Fibroblast of lung (primary cell): ENCODE results near the gene VANGL2. TPM values are rescaled to one million over a fixed set of nuclear protein-coding genes. Genes with fewer than 3 reads are reported as not detected.
"Not testable (repeated sequence)": the region's sequence is repeated elsewhere in the genome, so short reads cannot be mapped to it uniquely, and the experiment has no call there.

ENCODE experiments used
- DNase-seq, 2 donors: peaks; one replicate each; pipeline versions ENCODE4 v3.0.0 to v3.0.0-alpha.2; 2010; ENCODE audit warnings: low read depth in 2 of 2
- H2AFZ ChIP-seq: 2 replicates; pipeline ENCODE4 v1.5.1; 2012; ENCODE audit warnings: low read length, control low read depth, inconsistent platforms
- H3K27ac ChIP-seq: 2 replicates; pipeline ENCODE4 v1.5.1; 2011; ENCODE audit warnings: low read length, control low read depth; ENCODE audit not compliant: insufficient read depth
- H3K27me3 ChIP-seq: 2 replicates; pipeline ENCODE4 v1.5.1; 2011; ENCODE audit warnings: mild to moderate bottlenecking, low read length; ENCODE audit not compliant: control insufficient read depth, insufficient read depth
- H3K36me3 ChIP-seq: 2 replicates; pipeline ENCODE4 v1.5.1; 2011; ENCODE audit warnings: low read length; ENCODE audit not compliant: control insufficient read depth, insufficient read depth
- H3K4me1 ChIP-seq: 2 replicates; pipeline ENCODE4 v1.5.1; 2011; ENCODE audit warnings: low read length; ENCODE audit not compliant: control insufficient read depth, insufficient read depth; ENCODE audit errors: extremely low read depth
- H3K4me2 ChIP-seq: 2 replicates; pipeline ENCODE4 v1.5.1; 2011; ENCODE audit warnings: low read length, control low read depth; ENCODE audit not compliant: insufficient read depth; ENCODE audit errors: extremely low read depth
- H3K4me3 ChIP-seq, 4 experiments: fragments of 200-600 bp in 1 of 4; sonication (generic) in 1 of 4; replicated peaks in 1 of 4; 2 replicates each; pipeline ENCODE4 v1.5.1; 2011 to 2016; ENCODE audit warnings: low read length in 4 of 4, low read depth in 3 of 4, mild to moderate bottlenecking in 3 of 4, control low read depth in 2 of 4, inconsistent platforms in 1 of 4, mixed read lengths in 1 of 4; ENCODE audit not compliant: insufficient read depth in 1 of 4; ENCODE audit errors: control extremely low read depth in 1 of 4
- H3K79me2 ChIP-seq: 2 replicates; pipeline ENCODE4 v1.5.1; 2012; ENCODE audit warnings: mild to moderate bottlenecking, low read length, inconsistent platforms; ENCODE audit not compliant: control insufficient read depth, insufficient read depth
- H3K9ac ChIP-seq: 2 replicates; pipeline ENCODE4 v1.5.1; 2011; ENCODE audit warnings: mild to moderate bottlenecking, low read length, control low read depth; ENCODE audit not compliant: insufficient read depth
- H3K9me3 ChIP-seq: 2 replicates; pipeline ENCODE4 v1.5.1; 2012; ENCODE audit warnings: low read depth, low read length; ENCODE audit not compliant: control insufficient read depth, insufficient read depth
- H4K20me1 ChIP-seq: 2 replicates; pipeline ENCODE4 v1.5.1; 2011; ENCODE audit warnings: low read length; ENCODE audit not compliant: control insufficient read depth, insufficient read depth; ENCODE audit errors: extremely low read depth
- EZH2 ChIP-seq: IDR thresholded peaks from 2 replicates; pipeline ENCODE4 v1.5.1; 2012; ENCODE audit warnings: low read length, control low read depth, mild to moderate bottlenecking; ENCODE audit errors: missing control alignments
- polyA plus RNA-seq, 2 donors: library from polyadenylated mRNA; depleted of rRNA in 1 of 2; stranded (reverse) in 1 of 2; unstranded in 1 of 2; fragments of >200 nt; gene quantifications; 2 replicates each; pipeline ENCODE4 v1.2.1, GENCODE V29; 2011 to 2012; ENCODE audit warnings: missing spikeins in 1 of 2
- total RNA-seq: library from RNA; depleted of rRNA; stranded (reverse); fragments of >200 nt; gene quantifications from 2 replicates; pipeline ENCODE4 v1.2.1, GENCODE V29; 2014
- TF ChIP-seq, protein P1 (sequence below), 2 donors: IDR thresholded peaks in 1 of 2; conservative IDR thresholded peaks in 1 of 2; 1 replicate in 1 of 2; 2 replicates in 1 of 2; pipeline ENCODE4 v1.5.1; 2011 to 2012; ENCODE audit warnings: low read length in 2 of 2, control low read depth in 1 of 2, inconsistent platforms in 1 of 2, low read depth in 1 of 2, mild to moderate bottlenecking in 1 of 2

Gene VANGL2
- total and polyA plus RNA-seq, 2 donors (not counting 1 experiment from before 2014, with no cell fraction given): 0.01 TPM; not detected in 1

- no peaks in the 10 kb centered on the region for H3K9me3 ChIP-seq
- H3K79me2 ChIP-seq: no peaks in the 10 kb centered on the region
- peaks cover 2% of the 10 kb centered on the region for H3K27me3 ChIP-seq
- no peak overlapping the region for H3K9ac ChIP-seq
- no peak overlapping the region for H3K27ac ChIP-seq
- no peaks in the 10 kb centered on the region for H4K20me1 ChIP-seq
- no peaks in the 10 kb centered on the region for H3K4me1 ChIP-seq
- H2AFZ ChIP-seq: no peak overlapping the region
- H3K36me3 ChIP-seq: no peaks in the 10 kb centered on the region
- peak in 1 of 2 donors; percentile 47 for DNase-seq
- no peak overlapping the region for H3K4me3 ChIP-seq
- TF ChIP-seq EZH2: no peak
- TF ChIP-seq, protein P1, sequence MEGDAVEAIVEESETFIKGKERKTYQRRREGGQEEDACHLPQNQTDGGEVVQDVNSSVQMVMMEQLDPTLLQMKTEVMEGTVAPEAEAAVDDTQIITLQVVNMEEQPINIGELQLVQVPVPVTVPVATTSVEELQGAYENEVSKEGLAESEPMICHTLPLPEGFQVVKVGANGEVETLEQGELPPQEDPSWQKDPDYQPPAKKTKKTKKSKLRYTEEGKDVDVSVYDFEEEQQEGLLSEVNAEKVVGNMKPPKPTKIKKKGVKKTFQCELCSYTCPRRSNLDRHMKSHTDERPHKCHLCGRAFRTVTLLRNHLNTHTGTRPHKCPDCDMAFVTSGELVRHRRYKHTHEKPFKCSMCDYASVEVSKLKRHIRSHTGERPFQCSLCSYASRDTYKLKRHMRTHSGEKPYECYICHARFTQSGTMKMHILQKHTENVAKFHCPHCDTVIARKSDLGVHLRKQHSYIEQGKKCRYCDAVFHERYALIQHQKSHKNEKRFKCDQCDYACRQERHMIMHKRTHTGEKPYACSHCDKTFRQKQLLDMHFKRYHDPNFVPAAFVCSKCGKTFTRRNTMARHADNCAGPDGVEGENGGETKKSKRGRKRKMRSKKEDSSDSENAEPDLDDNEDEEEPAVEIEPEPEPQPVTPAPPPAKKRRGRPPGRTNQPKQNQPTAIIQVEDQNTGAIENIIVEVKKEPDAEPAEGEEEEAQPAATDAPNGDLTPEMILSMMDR (conservative IDR thresholded peaks at IDR 0.05 in 1 of 2, IDR thresholded peaks at IDR 0.05 in 1 of 2; ENCODE audit: low read depth in 1 of 2, low read length in 2 of 2): no peak
- no peak overlapping the region for H3K4me2 ChIP-seq
Measured at GRCh38 chr1:160375788-160376524, 24.4 kb upstream of the VANGL2 start.

- TF ChIP-seq, protein P1 (conservative IDR thresholded peaks at IDR 0.05 in 1 of 2, IDR thresholded peaks at IDR 0.05 in 1 of 2; ENCODE audit: low read depth in 1 of 2, low read length in 2 of 2): peak; percentile 97 to 98
- TF ChIP-seq EZH2: no peak
- Histone ChIP-seq H3K27ac (no peak overlapping the region), H3K36me3 (no peaks in the 10 kb centered on the region), H2AFZ (no peak overlapping the region), H4K20me1 (no peaks in the 10 kb centered on the region), H3K9ac (no peak overlapping the region), H3K4me3 (no peak overlapping the region), H3K79me2 (no peaks in the 10 kb centered on the region), H3K9me3 (no peaks in the 10 kb centered on the region), H3K27me3 (peaks cover 2% of the 10 kb centered on the region), H3K4me2 (no peak overlapping the region), H3K4me1 (no peaks in the 10 kb centered on the region)
- peak; percentile 66 to 81 for DNase-seq
Measured at GRCh38 chr1:160376525-160377131, 23.7 kb upstream of the VANGL2 start.

GRCh38 chr1:160377585-160378206, 22.7 kb upstream of the VANGL2 start:
- Histone ChIP-seq H3K9me3 (no peaks in the 10 kb centered on the region), H3K79me2 (no peaks in the 10 kb centered on the region), H4K20me1 (no peaks in the 10 kb centered on the region), H3K27me3 (peaks cover 2% of the 10 kb centered on the region), H3K27ac (no peak overlapping the region), H2AFZ (no peak overlapping the region), H3K36me3 (no peaks in the 10 kb centered on the region), H3K4me1 (no peaks in the 10 kb centered on the region), H3K4me3 (no peak overlapping the region), H3K4me2 (no peak overlapping the region), H3K9ac (no peak overlapping the region)
- DNase-seq: peak in 1 of 2 donors; percentile 68
- TF ChIP-seq, protein P1 (conservative IDR thresholded peaks at IDR 0.05 in 1 of 2, IDR thresholded peaks at IDR 0.05 in 1 of 2; ENCODE audit: low read depth in 1 of 2, low read length in 2 of 2): no peak
- TF ChIP-seq EZH2: no peak

DNA sequence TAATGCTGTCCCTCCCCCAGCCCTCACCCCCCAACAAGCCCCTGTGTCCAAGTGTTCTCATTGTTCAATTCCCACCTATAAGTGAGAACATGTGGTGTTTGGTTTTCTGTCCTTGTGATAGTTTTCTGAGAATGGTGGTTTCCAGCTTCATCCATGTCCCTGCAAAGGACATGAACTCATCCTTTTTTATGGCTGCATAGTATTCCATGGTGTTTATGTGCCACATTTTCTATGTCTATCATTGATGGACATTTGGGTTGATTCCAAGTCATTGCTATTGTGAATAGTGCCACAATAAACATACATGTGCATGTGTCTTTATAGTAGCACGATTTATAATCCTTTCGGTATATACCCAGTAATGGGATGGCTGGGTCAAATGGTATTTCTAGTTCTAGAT, 15.6 kb upstream of the VANGL2 start:
- not testable (repeated sequence) for H3K27me3 ChIP-seq, H3K4me3 ChIP-seq, H3K9ac ChIP-seq, H3K27ac ChIP-seq, H3K79me2 ChIP-seq, H3K9me3 ChIP-seq, H4K20me1 ChIP-seq, H3K4me1 ChIP-seq, H2AFZ ChIP-seq, H3K4me2 ChIP-seq, H3K36me3 ChIP-seq, DNase-seq
